ENCODE measurements around the gene IMP4. TPM values are rescaled to one million over a fixed set of nuclear protein-coding genes. Genes with fewer than 3 reads are reported as not detected.

The IMP4 gene, protein sequence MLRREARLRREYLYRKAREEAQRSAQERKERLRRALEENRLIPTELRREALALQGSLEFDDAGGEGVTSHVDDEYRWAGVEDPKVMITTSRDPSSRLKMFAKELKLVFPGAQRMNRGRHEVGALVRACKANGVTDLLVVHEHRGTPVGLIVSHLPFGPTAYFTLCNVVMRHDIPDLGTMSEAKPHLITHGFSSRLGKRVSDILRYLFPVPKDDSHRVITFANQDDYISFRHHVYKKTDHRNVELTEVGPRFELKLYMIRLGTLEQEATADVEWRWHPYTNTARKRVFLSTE
- 40.1 TPM for total RNA-seq

DNA sequence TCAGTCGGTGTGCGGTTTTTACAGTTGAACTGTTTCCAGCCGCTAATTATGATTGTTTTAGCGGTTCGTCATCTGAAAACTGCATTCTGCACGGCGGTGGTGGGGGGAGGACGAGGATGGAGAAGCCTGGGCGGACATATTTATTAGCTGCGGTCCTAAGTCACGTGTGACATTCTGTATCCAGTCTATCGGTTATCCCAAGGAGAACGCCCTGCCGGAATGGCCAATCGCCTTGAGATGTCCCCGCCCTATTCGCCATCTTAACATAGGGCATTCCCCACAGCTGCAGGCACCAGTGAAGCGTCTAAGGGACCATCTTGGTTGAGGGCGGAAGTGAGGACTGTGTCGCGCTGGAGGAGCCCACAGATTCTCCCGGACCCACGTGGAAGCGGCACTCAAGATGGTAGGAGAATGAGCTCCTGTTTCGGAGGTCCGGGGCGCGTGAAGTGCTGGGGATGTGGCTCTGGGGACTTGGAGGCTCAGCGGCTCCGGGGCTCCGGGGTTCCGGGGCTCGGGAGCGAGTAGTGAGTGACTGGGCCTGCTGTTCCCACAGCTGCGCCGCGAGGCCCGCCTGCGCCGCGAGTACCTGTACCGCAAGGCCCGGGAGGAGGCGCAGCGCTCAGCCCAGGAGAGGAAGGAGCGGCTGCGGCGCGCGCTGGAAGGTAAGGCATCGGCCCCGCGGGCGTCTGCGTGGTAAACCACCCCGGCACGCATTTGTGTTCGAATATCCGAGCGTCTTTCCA lies at the start of gene IMP4:
Gene IMP4 (plus strand): TSS at position 365 of the 743 bp plus-strand sequence. CDS start 36 bp downstream, at position 401.

DNA sequence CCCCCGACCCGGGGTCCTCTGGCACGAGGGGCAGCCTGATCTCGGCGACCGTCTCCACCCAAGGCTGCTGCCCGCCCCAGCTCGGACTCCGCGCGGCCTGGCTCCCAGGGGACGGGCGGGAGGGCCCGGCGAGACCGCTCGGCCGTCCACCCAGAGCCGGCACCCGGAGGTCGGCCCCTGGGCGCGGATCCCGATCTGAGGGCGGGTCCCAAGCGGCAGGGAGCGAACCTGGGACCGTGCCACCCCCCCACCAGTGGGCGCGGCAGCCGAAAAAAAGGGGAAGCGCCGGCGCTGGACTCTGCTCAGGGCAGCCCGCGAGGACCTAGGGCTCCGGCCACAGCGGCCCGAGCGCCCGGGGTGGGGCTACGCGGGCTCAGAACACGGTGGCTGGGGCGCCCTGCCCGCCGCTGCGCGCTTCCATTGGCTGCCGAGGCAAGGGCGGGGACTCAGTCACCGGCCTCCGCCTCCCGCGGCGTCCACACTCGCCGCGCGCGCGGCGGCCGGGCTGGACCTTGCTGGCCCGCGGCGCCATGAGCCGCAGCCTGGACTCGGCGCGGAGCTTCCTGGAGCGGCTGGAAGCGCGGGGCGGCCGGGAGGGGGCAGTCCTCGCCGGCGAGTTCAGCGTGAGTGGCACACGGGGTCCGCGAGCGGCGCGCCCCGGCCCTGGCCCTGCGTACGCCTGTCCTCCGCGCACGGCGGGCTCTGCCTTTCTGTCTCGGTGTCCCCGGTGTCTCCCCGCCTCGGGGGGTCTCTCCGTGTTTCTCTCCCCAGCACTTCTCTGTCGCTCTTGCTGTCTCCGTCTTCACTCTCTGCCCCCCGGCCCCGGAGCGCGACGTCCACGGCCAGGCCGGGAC lies 13.1 kb downstream of the IMP4 start, which contains the start of gene PTPN18:
Gene PTPN18 (plus strand): TSS at position 479 of the 854 bp plus-strand sequence. CDS start 52 bp downstream, at position 531.

Small RNA genes lying within 50 kb of the gene (small RNA-seq; reads per million reads assigned to genes)
- gene AC132479.1: not detected

Other genes with a start within 250 kb of the IMP4 start
- gene POTEF, start 213.7 kb upstream of the IMP4 start, total RNA-seq: 0.23 TPM
- gene CCDC74B, start 197.8 kb upstream of the IMP4 start, total RNA-seq: 9.2 TPM
- 14.1 TPM for gene SMPD4, start 161.3 kb upstream of the IMP4 start, total RNA-seq
- 85.1 TPM for gene MZT2B, start 160.6 kb upstream of the IMP4 start, total RNA-seq
- not detected for gene TUBA3E, start 144.5 kb upstream of the IMP4 start, total RNA-seq
- 19.6 TPM for gene PTPN18, start 13.2 kb downstream of the IMP4 start, total RNA-seq
- gene POTEI, start 166.4 kb downstream of the IMP4 start, total RNA-seq: 1.2 TPM
- gene CFC1B, start 178.3 kb downstream of the IMP4 start, total RNA-seq: not detected